Endometrium (tissue), 2 donors: ENCODE results near the gene GTF3C1.

Experiments used
- FAIRE-seq: peaks from 2 replicates; lab custom pipeline; 2012; peaks lifted over from hg19 to GRCh38; lab: Jason Lieb, UNC
- donor health status: control.
- donor health status: control.

The GTF3C1 gene

DNA sequence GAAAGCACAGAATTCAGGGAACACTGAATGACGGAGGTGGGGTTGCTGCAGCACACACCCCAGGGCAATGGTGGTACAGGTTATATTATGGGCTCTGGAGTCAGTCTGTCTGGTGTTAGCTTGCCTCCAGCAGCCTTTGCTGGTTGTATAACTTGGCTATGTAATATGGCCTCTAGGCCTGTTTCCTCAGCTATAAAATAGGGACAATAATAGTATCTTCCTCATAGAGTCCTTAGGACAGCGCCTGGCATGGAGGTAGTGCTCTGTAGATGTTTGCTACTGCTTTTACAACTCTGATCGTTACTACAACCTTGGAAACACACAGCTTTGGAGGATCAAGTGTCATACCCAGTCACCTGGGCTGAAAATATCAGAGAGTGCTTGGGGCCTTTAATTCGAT lies 31.5 kb downstream of the GTF3C1 start:
- FAIRE-seq, result no peak

DNA sequence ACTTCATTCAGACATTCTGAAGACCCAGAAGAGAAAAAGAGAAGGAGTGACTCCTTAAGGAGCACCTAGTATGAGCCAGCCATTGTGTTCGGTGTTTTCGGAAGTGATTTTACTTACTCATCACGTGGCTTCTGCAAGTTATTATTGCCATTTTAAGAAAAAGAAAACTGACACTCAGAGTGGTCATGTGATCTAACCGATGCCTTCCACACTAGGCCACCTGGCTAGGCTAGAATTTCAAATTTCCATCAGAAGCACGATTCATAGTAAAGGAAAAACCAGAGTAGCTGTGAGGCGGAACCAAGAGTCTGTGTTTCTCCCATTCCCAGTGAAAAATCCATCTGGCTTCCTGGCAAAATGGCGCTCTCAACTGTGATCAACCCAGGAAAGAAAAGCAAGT lies 32.0 kb downstream of the GTF3C1 start:
- FAIRE-seq, result no peak

DNA sequence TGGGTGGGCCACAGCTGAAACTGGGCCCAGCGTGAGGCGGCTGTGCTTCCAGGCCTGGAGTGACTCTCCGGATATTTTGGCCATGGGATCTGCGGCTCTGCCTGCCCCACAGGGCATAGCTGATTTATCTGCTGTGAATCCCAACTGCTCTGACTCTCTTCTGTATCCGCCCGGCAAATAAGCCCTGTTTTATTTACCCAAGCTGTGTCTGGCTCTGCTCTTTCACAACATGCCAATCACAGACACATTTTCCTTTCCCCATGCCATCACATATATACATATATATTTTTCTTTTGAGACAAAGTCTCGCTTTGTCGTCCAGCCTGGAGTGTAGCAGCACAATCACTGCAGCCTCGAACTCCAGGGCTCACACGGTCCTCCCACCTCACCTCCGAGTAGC lies 33.3 kb downstream of the GTF3C1 start:
- FAIRE-seq, result no peak

DNA sequence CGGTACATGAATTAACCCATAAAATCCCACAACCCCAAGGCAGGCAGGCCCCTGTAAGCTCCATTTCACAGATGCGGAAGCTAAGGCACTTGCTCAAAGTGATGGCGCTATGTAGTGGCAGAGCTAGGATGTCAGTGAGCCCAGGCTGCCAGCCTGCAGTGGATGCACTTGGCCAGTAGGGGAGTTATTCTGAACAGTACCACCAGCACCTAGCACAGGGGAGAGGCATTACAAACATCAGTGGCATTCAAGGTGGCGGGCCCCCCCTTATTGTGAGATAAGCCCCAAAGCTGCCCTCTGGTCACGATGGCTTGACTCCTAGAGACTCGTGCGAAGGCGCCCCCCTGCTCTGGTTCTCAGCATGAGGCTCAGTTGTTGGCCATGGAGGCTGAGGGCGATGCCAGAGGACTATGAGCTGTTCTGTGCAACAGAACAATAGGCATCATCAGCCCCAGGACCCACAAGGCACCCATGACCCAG lies 33.8 kb downstream of the GTF3C1 start:
- FAIRE-seq, result no peak

DNA sequence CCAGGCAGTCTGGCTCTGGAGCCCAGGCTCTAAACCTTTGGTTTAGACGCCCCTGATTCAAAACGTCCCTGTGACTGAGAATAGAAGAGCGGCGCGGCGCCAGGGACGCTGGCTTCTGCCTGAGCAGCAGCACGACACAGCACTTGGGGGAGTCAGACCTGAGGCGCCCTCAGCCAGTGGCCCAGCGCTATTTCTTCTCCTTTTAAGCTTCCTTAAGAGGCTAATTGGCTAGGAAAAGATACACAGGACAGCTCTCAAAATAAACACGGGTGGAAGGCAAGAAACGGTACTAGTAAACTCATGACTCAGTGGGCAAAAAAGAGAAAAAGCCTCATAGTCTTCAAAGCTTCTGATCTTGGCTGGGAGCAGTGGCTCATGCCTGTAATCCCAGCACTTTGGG lies 34.9 kb downstream of the GTF3C1 start:
- FAIRE-seq, result no peak

DNA sequence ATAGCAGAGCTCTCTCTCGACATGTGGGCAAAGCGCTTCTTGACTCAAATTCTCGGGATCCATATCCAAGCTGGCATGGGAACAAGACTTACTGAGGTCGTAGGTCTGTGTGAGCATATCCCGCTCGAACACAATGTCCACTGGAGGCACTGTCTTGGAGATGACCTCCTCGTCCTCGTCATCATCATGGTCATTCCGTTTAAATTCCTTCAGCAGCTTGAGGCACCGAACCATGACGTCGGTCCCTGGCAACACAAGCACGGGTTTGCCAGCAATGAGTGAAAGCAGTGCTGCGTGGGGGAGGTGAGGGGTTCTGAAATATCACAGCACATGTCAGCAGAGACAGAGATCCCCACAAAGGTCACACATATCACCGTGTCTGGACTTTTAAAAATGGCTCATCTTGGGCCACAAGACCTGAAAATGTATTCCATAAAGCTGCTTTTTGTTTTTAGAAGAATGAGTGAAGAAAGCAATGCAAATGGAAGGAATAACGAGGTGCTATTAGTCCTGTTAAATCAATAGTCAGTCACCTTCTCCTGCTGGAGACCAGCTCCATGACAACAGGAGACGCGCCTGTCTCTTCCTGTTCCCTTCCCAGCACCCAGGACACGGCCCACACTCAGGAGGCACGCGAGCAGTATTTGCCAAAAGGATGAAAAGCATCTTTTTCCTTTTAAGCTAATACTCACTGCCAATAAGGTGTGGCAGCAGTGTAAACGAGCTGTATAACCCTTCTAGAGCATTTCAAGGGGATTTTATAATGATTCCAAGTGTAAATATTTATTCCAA lies 37.9 kb downstream of the GTF3C1 start:
- no peak for FAIRE-seq

DNA sequence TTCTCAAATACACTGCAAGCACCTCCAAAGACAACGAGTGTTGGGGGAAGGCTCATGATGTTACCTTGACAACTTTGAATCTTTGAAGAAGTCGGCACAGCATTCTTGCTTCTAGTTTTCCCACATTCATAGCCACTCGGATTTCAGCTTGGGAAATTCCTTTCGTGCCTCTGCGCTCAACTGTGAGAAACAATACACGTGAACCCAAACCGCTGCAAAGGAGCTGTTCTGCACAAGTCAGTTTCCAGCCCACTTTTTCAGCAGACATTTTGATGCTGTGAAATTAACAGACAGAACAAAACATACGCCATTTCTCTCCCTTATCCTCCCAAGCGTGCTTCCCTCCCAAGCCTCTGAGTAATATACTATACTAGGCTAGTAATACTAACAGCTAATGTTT lies 41.2 kb downstream of the GTF3C1 start:
- no peak for FAIRE-seq

DNA sequence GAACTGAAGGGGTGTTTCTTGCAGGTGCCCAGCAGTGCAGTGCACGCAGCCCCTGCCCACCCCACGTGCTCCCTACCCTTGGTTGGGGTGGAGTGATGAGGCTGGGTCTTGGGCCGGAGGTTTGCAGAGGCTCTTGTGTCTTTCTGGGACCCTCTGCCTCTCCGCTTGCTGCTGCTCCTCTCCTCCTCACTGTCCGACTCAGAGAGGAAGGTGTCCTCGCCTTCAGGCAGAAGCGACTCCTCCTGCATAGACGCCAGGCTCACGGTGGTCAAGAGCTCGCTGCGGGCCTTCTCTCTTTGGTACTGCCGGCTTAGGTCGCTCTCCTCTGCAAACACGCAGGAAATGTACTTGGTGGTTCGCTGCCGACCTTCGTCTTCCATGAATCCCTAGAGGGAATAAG lies 42.9 kb downstream of the GTF3C1 start:
- FAIRE-seq, result no peak

DNA sequence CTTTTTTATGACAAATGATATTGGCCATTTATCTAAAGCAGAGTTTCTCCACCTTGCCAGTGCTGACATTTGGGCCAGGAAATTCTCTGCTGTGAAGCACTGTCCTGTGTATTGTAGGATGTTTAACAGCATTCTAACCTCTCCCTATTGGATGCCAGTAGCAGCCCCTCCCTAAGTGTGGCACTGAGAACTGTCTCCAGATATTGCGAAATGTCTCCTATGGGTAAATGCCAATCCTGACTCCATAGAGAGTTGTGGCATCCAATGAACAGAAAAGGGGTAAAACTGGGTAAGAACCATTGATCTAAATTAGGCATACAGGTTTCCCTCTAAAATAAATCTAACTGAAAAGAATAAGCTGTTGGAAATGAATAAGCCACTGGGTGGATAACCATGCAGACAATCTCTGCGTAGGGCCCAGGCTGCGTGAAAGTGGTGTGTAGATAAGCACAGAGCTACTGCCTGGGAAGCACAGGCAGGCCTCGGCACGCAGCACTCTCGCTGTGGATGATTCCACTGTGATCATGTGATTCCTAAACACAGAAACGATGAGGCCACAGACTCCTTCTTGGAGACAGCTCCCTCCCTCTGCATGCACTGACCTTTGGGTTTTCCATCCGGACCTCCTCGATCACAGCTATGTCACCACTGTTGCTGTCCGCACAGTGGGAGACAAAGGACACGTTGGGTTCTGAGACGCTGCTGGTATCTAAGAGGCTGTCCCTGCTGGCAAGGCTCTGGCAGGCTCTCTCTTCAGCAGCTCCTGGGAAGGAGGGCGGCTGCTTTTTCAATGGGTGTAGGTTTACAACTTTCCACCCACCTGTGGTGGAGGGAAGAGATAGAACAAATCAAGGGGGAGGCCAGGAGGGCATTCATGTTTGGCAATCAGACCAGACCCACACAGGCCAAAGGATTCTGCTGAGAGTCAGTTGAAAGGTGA lies 44.1 kb downstream of the GTF3C1 start:
- no peak for FAIRE-seq

DNA sequence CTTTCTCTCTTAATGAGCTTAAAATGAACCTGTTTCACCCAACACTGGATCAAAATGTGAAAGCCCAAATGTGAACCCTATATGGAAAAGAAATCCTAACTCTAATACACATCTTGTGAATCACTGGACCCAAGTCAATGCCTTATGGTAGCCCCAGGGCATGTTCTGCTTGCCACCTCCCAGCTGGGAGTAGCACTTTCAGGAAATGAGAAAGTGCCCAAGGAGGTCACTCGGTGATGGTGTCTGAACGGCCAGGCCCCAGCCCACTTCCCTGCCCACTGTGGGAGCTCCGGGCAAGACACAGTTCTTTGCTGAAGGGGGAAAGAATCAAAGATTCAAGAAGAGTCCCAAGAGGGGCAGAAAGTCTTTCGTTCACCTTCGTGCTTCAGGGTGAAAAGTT lies 46.1 kb downstream of the GTF3C1 start:
- no peak for FAIRE-seq

DNA sequence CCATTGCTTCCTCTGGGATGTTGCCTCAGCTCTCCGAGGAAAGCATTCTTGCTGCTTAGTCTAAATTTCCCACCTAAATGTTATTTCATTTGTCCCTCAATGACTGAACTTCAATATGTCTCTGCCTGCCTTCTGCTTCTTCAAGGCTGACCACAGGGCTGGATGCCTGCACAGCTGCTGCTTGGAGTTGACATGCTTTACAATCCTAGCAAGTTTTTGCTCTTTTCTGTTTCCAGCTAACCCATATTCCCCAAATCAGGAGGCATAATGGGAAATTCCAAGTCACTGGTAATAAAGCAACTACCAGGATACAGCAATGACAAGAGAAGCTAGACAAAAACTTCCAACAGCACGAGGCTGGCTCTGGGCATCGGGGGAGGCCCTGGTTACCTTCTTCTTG lies 48.9 kb downstream of the GTF3C1 start:
- FAIRE-seq, result no peak

DNA sequence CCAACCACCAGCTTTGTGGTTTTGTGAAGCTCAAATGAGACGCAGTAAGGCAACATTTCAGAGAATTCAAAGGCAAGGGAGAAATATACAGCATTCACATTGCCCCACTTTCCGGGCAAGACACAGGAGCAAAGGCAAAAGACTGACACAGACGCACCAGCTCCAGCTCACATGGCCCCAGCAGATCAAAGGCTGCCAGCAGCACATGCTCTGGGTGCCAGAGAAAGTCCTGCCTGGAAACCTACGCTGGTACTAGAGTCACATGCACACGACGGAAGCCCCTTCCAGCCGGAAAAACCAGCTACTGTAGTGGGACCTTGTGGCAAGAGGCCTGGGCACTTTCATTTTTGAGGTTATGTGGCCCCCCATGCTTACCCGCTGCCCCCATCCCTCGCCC lies 50.1 kb downstream of the GTF3C1 start:
- no peak for FAIRE-seq

DNA sequence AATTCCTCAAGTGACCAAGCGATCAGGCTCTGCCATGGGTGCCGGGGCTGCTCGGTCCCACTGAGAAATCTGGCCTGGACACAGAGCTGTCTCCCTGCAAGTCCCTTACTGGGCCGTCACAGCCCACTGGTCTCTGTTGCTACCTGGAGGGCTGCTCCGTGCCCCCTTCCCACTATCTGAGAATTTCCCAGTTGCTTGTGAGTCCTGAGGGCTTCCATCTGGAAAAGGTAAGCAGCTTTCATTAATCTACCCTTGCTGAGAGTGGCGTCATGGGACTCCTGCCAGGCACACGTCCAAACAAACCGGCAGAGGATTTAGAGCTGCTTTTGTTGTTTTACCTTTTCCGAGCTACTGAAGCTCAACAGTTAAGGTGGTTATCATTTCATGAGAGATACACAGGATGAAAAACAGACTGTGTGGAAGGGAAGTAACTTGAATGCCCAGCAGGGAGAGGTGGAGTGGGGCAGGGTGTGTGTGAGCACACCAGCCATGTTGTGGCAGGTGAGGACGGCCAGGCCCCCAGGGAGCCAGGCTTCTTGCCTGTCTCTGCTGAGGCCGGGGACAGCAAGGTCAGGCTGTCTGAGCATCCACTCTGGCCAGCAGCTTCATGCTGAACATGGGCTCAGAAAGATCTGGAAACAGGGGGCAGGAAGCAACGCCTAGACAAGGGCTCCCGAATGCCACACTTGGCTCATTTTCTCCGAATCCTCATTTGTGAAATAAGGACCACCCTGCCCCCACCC lies 50.6 kb downstream of the GTF3C1 start:
- no peak for FAIRE-seq

DNA sequence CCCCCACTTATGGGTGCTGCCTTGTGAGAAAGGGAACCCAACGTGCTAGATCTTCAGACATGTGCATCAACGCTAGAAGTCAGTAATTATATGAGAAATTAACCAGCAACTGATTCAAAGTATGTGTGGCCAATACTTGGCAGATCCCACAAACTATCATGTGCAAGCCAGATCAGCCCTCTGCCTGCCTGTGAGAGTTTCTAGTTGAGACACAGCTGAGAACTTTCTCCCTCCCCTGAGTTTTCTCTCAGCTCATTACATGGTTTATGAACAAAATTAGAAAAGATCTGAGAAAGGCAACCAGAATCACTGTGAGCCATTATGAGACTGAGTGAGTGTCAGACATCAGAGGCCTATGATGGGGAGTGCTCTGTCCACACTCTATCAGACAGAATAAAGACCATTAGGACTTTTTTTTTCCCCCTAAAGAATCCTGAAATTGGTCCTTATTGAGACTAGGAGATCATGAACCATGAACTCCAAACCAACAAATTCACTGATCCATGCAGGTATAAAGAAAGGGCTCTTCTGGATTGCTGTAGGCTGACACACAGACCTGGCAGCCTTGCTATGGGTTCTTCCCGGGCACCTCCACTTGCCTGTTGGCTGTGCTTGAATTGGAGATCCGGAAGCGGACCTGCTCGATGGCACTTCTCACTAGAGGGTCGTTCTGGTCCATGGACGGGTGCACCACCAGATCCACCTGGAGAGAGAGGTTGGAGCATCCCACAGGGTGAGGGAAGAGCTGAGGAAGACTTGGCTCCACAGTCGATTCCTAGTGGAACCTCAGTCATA lies 51.5 kb downstream of the GTF3C1 start:
- FAIRE-seq, result no peak

DNA sequence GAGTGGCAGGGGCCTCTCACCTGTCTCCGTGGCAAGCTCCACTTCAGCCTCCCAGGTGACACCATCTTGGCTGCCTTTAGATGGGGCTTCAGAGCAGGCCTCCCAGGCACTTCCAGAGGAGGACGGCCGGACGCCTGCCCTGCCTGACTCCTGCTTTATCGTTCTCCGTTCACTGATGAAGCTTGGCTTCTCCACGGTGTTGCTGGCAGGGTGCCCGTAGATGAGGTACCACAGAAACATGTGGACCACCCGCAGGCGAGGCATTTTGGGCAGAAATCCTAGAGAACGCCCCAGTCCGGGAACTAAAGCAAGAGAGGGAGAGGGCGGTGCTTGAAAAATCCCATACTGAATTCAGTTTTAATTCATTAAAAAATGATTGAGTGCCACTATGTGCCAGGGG lies 54.5 kb downstream of the GTF3C1 start:
- no peak for FAIRE-seq

DNA sequence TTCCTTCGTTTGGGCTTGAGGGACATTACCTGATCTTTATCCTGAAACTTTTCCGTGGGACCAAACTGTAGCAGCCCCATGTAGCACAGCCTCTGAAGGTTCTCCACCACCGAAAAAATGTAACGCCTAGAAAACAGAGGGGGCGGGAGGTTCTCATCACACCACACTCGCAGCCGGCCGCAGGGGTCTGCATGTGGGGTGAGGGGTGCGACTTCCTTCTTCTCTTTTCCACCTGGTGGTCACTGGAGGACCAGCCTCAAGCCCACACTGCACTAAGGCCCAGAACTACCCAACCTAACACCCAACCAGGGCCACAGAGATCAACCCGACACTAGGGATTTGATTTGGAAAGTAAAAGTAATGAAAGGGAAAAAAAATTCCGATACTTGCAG lies 57.1 kb downstream of the GTF3C1 start:
- FAIRE-seq, result no peak

DNA sequence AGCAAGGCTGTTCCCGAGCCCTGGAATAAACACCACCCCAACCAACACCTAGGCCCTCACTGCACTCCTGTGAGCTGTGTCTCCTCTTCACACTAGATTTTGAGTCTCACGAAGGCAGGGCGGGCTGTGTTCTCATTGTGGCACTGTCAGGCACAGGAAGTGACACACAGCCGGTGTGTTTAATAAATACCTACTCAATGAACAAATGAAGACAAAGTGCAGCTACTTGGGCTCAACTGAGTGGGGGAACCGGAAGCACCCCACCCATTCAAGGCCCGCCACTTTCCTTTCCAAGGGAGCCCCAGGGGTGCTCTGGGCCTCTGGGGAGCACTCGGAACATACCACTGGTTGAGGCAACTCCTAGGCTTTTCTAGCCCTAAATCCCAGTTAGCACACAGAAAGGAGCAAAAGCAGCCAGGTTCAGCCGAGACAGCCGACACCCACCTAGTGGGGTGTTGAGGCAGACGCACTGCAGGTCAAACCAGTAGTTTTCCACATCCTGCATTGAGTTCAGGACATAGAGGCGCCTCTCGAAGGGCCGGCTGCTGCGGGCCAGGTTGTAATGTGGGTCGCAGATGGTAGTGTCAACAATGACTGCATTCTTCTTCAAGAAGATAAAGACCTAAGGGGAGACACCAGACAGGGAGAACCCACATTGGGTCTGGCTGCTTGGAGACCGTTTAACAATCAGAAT lies 57.7 kb downstream of the GTF3C1 start:
- FAIRE-seq, result no peak

DNA sequence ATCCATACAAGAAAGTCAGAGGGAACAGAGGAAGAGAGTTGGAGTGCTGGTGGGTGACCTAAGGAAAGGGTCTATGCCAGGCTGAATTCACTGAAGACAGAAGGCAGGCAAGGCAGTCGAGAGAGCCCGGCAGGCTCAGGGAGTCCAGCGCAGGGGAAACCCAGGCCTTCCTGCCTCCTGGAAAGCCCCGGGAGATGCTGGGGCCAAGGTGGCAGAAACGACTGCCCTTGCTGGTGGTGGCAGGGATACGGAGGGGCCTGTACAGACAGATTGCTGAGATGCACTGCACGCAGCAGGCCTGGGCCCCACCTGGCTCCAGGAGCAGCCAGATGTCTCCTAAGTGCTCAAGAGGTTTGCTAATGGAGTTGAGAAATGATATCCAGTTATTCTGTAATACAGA lies 59.8 kb downstream of the GTF3C1 start:
- FAIRE-seq, result no peak

DNA sequence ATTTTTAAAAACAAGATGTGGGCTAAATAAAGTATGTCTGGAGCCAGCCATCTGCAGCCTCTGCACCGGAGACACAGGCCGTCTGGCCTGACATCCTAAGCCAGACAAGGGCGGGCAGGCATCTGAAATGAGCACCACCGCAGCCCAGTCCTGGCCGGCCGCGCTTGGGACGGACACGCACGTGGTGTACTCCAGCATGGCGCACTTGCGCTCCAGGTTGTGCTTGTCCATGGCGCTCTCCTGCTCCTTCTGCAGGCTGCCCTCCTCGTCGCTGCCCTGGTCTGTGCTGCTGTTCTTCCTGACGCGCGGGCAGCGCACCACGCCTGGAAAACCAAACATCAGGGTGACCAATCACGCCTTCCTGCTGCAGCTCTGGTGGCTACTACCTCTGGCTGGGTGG lies 60.3 kb downstream of the GTF3C1 start:
- no peak for FAIRE-seq

DNA sequence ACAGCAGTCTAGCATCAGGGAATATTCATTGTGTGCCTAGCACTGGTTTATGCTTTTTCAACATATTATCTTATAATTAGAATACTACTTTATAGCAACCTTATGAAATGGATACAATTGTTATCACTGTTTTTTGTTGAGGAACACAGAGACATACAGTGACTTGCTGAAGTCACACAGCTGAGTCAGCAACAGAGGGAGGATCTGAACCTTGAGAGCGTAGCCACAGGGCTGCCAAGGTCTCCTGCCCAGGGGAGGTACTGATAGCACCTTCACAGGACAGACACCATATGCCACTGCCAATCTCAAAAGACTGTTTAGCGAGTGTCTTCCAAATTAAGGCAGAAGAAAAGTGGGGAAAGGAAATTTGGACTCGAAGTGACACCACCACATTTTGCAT lies 63.0 kb downstream of the GTF3C1 start:
- FAIRE-seq, result no peak

DNA sequence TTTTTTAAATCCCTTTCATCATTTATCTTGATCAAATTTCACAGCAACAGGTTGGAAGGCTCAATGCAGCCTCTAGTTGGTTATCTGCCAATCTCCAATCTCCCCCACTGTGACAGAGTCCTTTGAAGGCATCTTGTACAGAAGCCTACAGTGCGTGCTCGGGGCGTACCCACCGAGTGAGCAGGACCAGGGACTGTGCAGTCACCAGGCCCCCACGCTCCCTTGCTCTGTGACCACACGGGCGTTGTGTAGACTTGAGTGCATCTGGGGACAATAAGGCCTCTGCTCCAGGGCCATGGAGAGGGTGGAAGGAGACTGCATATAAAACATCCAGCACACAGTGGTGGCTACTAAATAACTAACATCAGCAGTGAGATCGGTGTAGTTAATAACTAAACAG lies 63.4 kb downstream of the GTF3C1 start:
- no peak for FAIRE-seq
